Vagina (tissue), 2 donors: Measurements from ENCODE around the gene MS4A6A.

Source experiments
- CTCF ChIP-seq, 3 experiments: fragments of 450-650 bp in 2 of 3; fragments of 200-600 bp in 1 of 3; sonication (generic) in 1 of 3; IDR thresholded peaks; one replicate each; pipeline ENCODE4 v1.5.1; 2017 to 2019; ENCODE audit warnings: antibody characterized with exemption in 3 of 3, mild to moderate bottlenecking in 2 of 3, moderate library complexity in 2 of 3
- POLR2A ChIP-seq, 2 donors: fragments of 450-650 bp; IDR thresholded peaks; one replicate each; pipeline ENCODE4 v1.6.1; 2017; ENCODE audit warnings: antibody characterized with exemption in 2 of 2, mild to moderate bottlenecking in 2 of 2, moderate library complexity in 2 of 2

GRCh38 chr11:60159868-60160267 is 23.0 kb downstream of the MS4A6A start:
- no peak for TF ChIP-seq CTCF (IDR thresholded peaks at IDR 0.05)
- TF ChIP-seq POLR2A (IDR thresholded peaks at IDR 0.05), result no peak
